GM19463 (cell line): ENCODE data around the gene SETMAR.
"Not testable (repeated sequence)": the region's sequence is repeated elsewhere in the genome, so short reads cannot be mapped to it uniquely, and the experiment has no call there.

Experiments
- ATAC-seq: cut with Tn5 transposase; IDR thresholded peaks from one replicate; pipeline ENCODE4 v1.9.1; 2021; ENCODE audit warnings: mild to moderate bottlenecking, moderate library complexity; ENCODE audit not compliant: unreplicated experiment

The SETMAR gene

GRCh38 chr3:4303187-4304123, at the start of gene SETMAR:
SETMAR (plus strand) TSS chr3:4303369; CDS start chr3:4303371, 2 bp downstream.
- ATAC-seq, result peak; percentile 96

GRCh38 chr3:4261406-4261805, 41.8 kb upstream of the SETMAR start:
- no peak for ATAC-seq

GRCh38 chr3:4264040-4264439, 39.1 kb upstream of the SETMAR start:
- ATAC-seq, result no peak

- peak; percentile 75 for ATAC-seq
These were observed 32.4 kb upstream of the SETMAR start for GRCh38 chr3:4270720-4271119.

- no peak for ATAC-seq
These were observed 31.3 kb upstream of the SETMAR start for GRCh38 chr3:4271834-4272233.

GRCh38 chr3:4279516-4280105, 23.6 kb upstream of the SETMAR start:
- ATAC-seq, result no peak

- ATAC-seq, result no peak
These were observed 21.2 kb upstream of the SETMAR start for GRCh38 chr3:4281991-4282390.

GRCh38 chr3:4284865-4285264, 18.3 kb upstream of the SETMAR start:
- no peak for ATAC-seq

- no peak for ATAC-seq
These were observed 14.1 kb upstream of the SETMAR start for GRCh38 chr3:4289044-4289443.

GRCh38 chr3:4290272-4290893, 12.8 kb upstream of the SETMAR start:
- ATAC-seq, result peak; percentile 64

- ATAC-seq, result no peak
These were observed 10.9 kb upstream of the SETMAR start for GRCh38 chr3:4292301-4292700.

GRCh38 chr3:4294616-4295327, 8.4 kb upstream of the SETMAR start:
- ATAC-seq, result no peak

GRCh38 chr3:4296454-4296853, 6.7 kb upstream of the SETMAR start:
- ATAC-seq, result not testable (repeated sequence)

GRCh38 chr3:4297486-4297885, 5.7 kb upstream of the SETMAR start:
- ATAC-seq, result no peak

GRCh38 chr3:4302747-4303146, 422 bp upstream of the SETMAR start:
- no peak for ATAC-seq

GRCh38 chr3:4305210-4305609, 2.0 kb downstream of the SETMAR start:
- ATAC-seq, result not testable (repeated sequence)

GRCh38 chr3:4306091-4306490, 2.9 kb downstream of the SETMAR start:
- ATAC-seq, result no peak

- ATAC-seq, result no peak
These were observed 3.7 kb downstream of the SETMAR start for GRCh38 chr3:4306860-4307259.

GRCh38 chr3:4309491-4310128, 6.4 kb downstream of the SETMAR start:
- ATAC-seq, result no peak

GRCh38 chr3:4310971-4311370, 7.8 kb downstream of the SETMAR start:
- no peak for ATAC-seq

GRCh38 chr3:4311496-4311895, 8.3 kb downstream of the SETMAR start:
- ATAC-seq, result no peak
